GM18870 (cell line): ENCODE measurements around the gene IGLL5.

Experiments
- ATAC-seq: cut with Tn5 transposase; IDR thresholded peaks from one replicate; pipeline ENCODE4 v1.9.1; 2021; ENCODE audit warnings: moderate library complexity; ENCODE audit not compliant: unreplicated experiment

IGLL5 gene

GRCh38 chr22:22887621-22888503, at the start of gene IGLL5:
Gene IGLL5, plus strand, starts transcription at chr22:22887816. Its CDS starts 238 bp downstream, at chr22:22888054.
- no peak for ATAC-seq

- no peak for ATAC-seq
Observed at GRCh38 chr22:22838148-22838786, 49.3 kb upstream of the IGLL5 start.

- ATAC-seq = no peak
Observed at GRCh38 chr22:22839570-22840314, 47.9 kb upstream of the IGLL5 start.

GRCh38 chr22:22840780-22841179, 46.8 kb upstream of the IGLL5 start:
- ATAC-seq = no peak

GRCh38 chr22:22841598-22841997, 46.0 kb upstream of the IGLL5 start:
- ATAC-seq = no peak

GRCh38 chr22:22842085-22842484, 45.5 kb upstream of the IGLL5 start:
- ATAC-seq = no peak

GRCh38 chr22:22843848-22844247, 43.8 kb upstream of the IGLL5 start:
- ATAC-seq = no peak

GRCh38 chr22:22847241-22847640, 40.4 kb upstream of the IGLL5 start:
- no peak for ATAC-seq

GRCh38 chr22:22848364-22848866, 39.2 kb upstream of the IGLL5 start:
- ATAC-seq = no peak

- ATAC-seq = no peak
Observed at GRCh38 chr22:22849640-22850610, 37.7 kb upstream of the IGLL5 start.

GRCh38 chr22:22851969-22852368, 35.6 kb upstream of the IGLL5 start:
- no peak for ATAC-seq

- ATAC-seq = no peak
Observed at GRCh38 chr22:22853713-22854112, 33.9 kb upstream of the IGLL5 start.

- ATAC-seq = no peak
Observed at GRCh38 chr22:22854466-22854865, 33.1 kb upstream of the IGLL5 start.

- no peak for ATAC-seq
Observed at GRCh38 chr22:22855085-22855484, 32.5 kb upstream of the IGLL5 start.

- ATAC-seq = no peak
Observed at GRCh38 chr22:22855617-22856308, 31.9 kb upstream of the IGLL5 start.

- no peak for ATAC-seq
Observed at GRCh38 chr22:22856364-22856763, 31.3 kb upstream of the IGLL5 start.

GRCh38 chr22:22856885-22857606, 30.6 kb upstream of the IGLL5 start:
- no peak for ATAC-seq

- ATAC-seq = no peak
Observed at GRCh38 chr22:22857607-22858558, 29.7 kb upstream of the IGLL5 start.
